Fibroblast of skin of left biceps (primary cell): Measurements from ENCODE around the gene FAM32A.
A peak's percentile ranks its signal among the peaks of the same experiment; 100 is the strongest.

Experiments used
- DNase-seq, 2 experiments: peaks; one replicate each; pipeline ENCODE4 v3.0.0-alpha.2; 2013; ENCODE audit warnings: low read depth in 2 of 2

FAM32A gene

GRCh38 chr19:16185123-16185767 is at the start of gene FAM32A:
TSS of gene FAM32A (plus strand) at chr19:16185410. CDS start at chr19:16185443, 33 bp downstream.
- DNase-seq, result peak; percentile 98

- no peak for DNase-seq
These were observed 49.6 kb upstream of the FAM32A start for GRCh38 chr19:16135430-16136127.

GRCh38 chr19:16136185-16136999 is 48.8 kb upstream of the FAM32A start:
- DNase-seq, result no peak

GRCh38 chr19:16139752-16140151 is 45.5 kb upstream of the FAM32A start:
- no peak for DNase-seq

- DNase-seq, result no peak
These were observed 44.2 kb upstream of the FAM32A start for GRCh38 chr19:16141043-16141442.

- DNase-seq, result no peak
These were observed 43.1 kb upstream of the FAM32A start for GRCh38 chr19:16142032-16142580.

GRCh38 chr19:16143399-16144215 is 41.6 kb upstream of the FAM32A start, which contains the start of gene HSH2D:
TSS of gene HSH2D (plus strand) at chr19:16143685. CDS start at chr19:16148751, 5,066 bp downstream.
- no peak for DNase-seq

GRCh38 chr19:16144216-16144581 is 41.0 kb upstream of the FAM32A start:
- no peak for DNase-seq

- DNase-seq, result no peak
These were observed 39.1 kb upstream of the FAM32A start for GRCh38 chr19:16146112-16146511.

- no peak for DNase-seq
These were observed 36.6 kb upstream of the FAM32A start for GRCh38 chr19:16148443-16149229.

- no peak for DNase-seq
These were observed 31.5 kb upstream of the FAM32A start for GRCh38 chr19:16153582-16154336.

- no peak for DNase-seq
These were observed 30.7 kb upstream of the FAM32A start for GRCh38 chr19:16154557-16154956.

- no peak for DNase-seq
These were observed 30.1 kb upstream of the FAM32A start for GRCh38 chr19:16155128-16155527.

GRCh38 chr19:16156904-16157303 is 28.3 kb upstream of the FAM32A start:
- no peak for DNase-seq

- no peak for DNase-seq
These were observed 27.6 kb upstream of the FAM32A start for GRCh38 chr19:16157601-16158000.

GRCh38 chr19:16159655-16160054 is 25.6 kb upstream of the FAM32A start:
- no peak for DNase-seq

GRCh38 chr19:16160445-16160942 is 24.7 kb upstream of the FAM32A start:
- DNase-seq, result no peak

- no peak for DNase-seq
These were observed 24.2 kb upstream of the FAM32A start for GRCh38 chr19:16160943-16161560.

GRCh38 chr19:16161840-16162239 is 23.4 kb upstream of the FAM32A start:
- DNase-seq, result peak in 1 of 2 experiments; percentile 17
